Stimulated activated memory B cell treated with anti-CD40 and anti-IgM and Interleukin-4, amounts not matched to agents 10 μg/mL and 1 μg/mL and 100 μg/mL, for 72 hours (primary cell): ENCODE data around the gene RASD1.

Source experiments
- ATAC-seq: fragments of 150-1000 bp; cut with Tn5 transposase; 2 replicates; pipeline ENCODE4 v1.10.0; 2021
- H3K27ac Mint-ChIP-seq: one replicate; pipeline ENCODE4 v1.8.0; 2022; ENCODE audit warnings: mild to moderate bottlenecking, mixed read lengths
- H3K27me3 Mint-ChIP-seq: one replicate; pipeline ENCODE4 v1.8.0; 2022; ENCODE audit warnings: mixed read lengths
- H3K36me3 Mint-ChIP-seq: one replicate; pipeline ENCODE4 v1.8.0; 2022; ENCODE audit warnings: mixed read lengths
- H3K4me1 Mint-ChIP-seq: one replicate; pipeline ENCODE4 v1.8.0; 2022; ENCODE audit warnings: mixed read lengths
- H3K4me3 Mint-ChIP-seq: one replicate; pipeline ENCODE4 v1.8.0; 2022; ENCODE audit warnings: mild to moderate bottlenecking, moderate library complexity, mixed read lengths
- H3K9me3 Mint-ChIP-seq: one replicate; pipeline ENCODE4 v1.8.0; 2022; ENCODE audit warnings: mixed read lengths

RASD1 gene

DNA sequence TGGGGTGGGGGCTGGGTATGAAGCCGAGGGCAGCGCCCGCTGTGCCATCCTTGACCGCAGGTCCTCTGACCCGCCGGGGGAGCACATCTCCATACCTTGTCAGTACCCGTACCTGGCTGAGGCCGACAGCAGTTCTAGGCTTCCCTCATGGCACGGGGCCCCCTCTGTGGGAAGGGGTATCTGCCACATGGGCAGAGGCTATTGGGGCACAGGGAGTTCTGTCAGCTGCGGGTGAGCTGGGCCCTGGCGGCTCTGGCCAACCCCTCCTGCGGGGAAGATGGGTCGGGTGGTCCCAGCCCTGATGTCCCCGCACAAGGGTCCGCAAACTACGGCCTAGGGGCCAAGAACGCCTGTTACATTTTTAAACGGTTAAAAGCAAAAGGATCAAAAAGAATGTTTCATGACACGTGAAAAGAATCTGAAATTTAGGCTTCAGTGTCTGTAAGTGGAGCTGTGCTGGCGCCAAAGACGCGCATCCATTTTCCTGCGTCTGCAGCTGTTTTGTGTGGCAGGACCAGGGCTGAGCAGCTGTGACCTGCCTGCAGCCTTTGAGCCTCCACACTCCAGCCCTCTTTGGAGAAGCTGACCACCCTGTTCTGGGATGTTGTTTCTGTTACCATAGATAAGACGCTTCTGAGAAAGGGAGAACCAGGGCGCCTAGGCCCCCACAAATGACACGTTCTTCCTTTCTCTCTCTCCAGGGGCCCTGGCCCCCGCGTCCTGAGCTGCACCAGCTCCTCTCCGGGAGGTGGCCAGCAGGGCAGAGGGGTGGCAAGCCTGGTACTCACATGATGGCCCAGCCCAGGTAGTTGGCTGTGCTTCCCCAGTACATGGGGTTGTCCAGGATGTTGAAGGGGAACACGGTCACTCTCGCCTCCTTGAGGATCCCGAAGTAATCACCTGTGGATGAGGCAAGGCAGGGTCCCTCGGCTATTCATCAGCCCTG is 12.7 kb upstream of the RASD1 start:
- Mint-ChIP-seq H3K36me3 (no peaks in the 10 kb centered on the region), H3K27me3 (no peaks in the 10 kb centered on the region), H3K4me1 (no peaks in the 10 kb centered on the region), H3K4me3 (no peak overlapping the region), H3K27ac (no peak overlapping the region), H3K9me3 (no peaks in the 10 kb centered on the region)
- no peak for ATAC-seq

DNA sequence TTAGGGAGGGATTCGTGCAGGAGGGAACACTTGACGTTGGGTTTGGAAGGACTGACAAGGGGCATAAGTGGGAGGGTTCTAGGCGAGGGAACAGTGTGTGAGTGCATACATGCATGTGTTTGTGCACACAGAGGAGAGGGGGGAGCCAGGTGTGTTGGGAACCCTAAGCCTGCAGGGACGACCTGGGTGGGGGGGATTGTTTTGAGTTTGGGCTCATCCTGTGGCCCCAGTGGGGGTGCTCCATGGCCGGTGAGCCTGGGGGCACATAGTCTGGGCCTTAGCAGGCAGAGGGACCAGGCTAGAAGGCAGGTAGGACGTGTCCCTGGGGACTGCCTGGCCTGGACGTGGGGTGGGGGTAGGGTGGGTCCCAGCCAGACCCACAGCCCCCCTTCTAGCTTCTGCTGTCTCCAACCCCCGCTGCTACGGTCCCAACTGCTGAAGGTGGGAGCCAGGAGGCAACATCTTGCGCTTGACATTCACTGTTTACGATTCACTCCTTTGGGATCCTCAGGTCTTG is 11.9 kb upstream of the RASD1 start:
- Mint-ChIP-seq H3K27me3 (peaks cover 7% of the 10 kb centered on the region), H3K36me3 (no peaks in the 10 kb centered on the region), H3K9me3 (no peaks in the 10 kb centered on the region), H3K4me1 (no peaks in the 10 kb centered on the region), H3K27ac (no peak overlapping the region), H3K4me3 (no peak overlapping the region)
- no peak for ATAC-seq

- Mint-ChIP-seq H3K4me1 (no peaks in the 10 kb centered on the region), H3K9me3 (no peaks in the 10 kb centered on the region), H3K4me3 (no peak overlapping the region), H3K36me3 (no peaks in the 10 kb centered on the region), H3K27me3 (peaks cover 12% of the 10 kb centered on the region), H3K27ac (no peak overlapping the region)
- no peak for ATAC-seq
Measured at GRCh38 chr17:17507465-17508011, 11.3 kb upstream of the RASD1 start.

- Mint-ChIP-seq H3K27me3 (peaks cover 13% of the 10 kb centered on the region), H3K9me3 (no peaks in the 10 kb centered on the region), H3K36me3 (no peaks in the 10 kb centered on the region), H3K27ac (no peak overlapping the region), H3K4me1 (no peaks in the 10 kb centered on the region), H3K4me3 (no peak overlapping the region)
- ATAC-seq, result no peak
Measured at GRCh38 chr17:17506893-17507464, 10.8 kb upstream of the RASD1 start.

DNA sequence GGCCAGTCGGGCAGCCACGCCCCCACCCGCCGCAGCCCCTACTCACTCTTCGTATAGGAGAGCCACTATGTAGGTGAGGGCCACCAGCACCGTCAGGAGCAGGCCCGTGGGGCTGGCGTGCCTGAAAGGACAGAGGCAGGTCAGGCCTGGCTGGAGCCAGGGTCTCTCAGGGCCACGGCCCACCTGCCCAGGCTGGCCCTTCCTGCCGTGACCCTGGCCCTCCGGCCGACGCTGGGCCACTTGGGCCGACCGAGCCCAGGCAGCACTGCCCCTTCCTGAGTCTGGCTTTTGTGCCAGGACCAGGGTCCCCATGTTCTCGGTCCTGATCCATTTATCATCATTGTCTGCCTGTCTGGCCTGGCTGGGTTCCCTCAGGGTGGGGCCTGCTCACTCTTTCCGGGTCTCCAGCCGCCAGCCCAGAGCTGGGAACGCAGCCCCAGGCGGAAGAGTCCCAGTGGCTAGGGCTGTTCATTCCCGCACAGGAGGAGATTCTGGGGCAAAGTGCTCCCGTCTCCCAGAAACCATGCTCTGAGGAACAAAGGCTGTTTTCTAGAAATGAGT is 10.1 kb upstream of the RASD1 start:
- H3K9me3 Mint-ChIP-seq, result no peaks in the 10 kb centered on the region
- ATAC-seq, result no peak

GRCh38 chr17:17505610-17506171 is 9.5 kb upstream of the RASD1 start:
- Mint-ChIP-seq H3K36me3 (no peaks in the 10 kb centered on the region), H3K4me3 (no peak overlapping the region), H3K9me3 (no peaks in the 10 kb centered on the region), H3K27me3 (peaks cover 16% of the 10 kb centered on the region), H3K27ac (no peak overlapping the region), H3K4me1 (no peaks in the 10 kb centered on the region)
- no peak for ATAC-seq

More for the DNA sequence above, 10.1 kb upstream of the RASD1 start:
- H3K4me3 Mint-ChIP-seq, result no peak overlapping the region
- H3K36me3 Mint-ChIP-seq, result no peaks in the 10 kb centered on the region
- H3K27me3 Mint-ChIP-seq, result peaks cover 13% of the 10 kb centered on the region
- no peak overlapping the region for H3K27ac Mint-ChIP-seq
- H3K4me1 Mint-ChIP-seq, result no peaks in the 10 kb centered on the region

DNA sequence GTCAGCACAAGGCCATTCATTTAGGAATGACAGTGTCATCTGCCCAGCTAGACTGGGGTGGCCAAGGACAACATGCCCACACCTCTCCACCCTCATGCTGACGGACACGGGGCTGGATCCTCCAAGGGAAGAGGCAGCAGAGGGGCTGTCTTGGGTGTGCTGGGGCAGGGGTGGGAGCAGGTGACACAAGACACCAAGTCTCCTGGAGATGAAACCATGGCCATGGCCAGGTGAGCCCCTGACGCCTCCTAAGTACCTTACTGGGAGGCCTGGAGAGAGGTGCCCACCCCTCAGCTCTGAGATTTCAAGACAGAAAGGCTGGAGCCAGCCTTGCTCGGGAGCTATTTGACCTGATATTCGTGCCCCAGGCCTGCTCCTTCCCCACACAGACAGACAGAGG is 9.0 kb upstream of the RASD1 start:
- Mint-ChIP-seq H3K27ac (no peak overlapping the region), H3K27me3 (peaks cover 21% of the 10 kb centered on the region), H3K9me3 (no peaks in the 10 kb centered on the region), H3K4me1 (no peaks in the 10 kb centered on the region), H3K4me3 (no peak overlapping the region), H3K36me3 (no peaks in the 10 kb centered on the region)
- ATAC-seq, result no peak

GRCh38 chr17:17504341-17505140 is 8.3 kb upstream of the RASD1 start:
- Mint-ChIP-seq H3K36me3 (no peaks in the 10 kb centered on the region), H3K27me3 (peaks cover 27% of the 10 kb centered on the region), H3K4me1 (no peaks in the 10 kb centered on the region), H3K27ac (no peak overlapping the region), H3K4me3 (no peak overlapping the region), H3K9me3 (no peaks in the 10 kb centered on the region)
- peak; percentile 2 for ATAC-seq

DNA sequence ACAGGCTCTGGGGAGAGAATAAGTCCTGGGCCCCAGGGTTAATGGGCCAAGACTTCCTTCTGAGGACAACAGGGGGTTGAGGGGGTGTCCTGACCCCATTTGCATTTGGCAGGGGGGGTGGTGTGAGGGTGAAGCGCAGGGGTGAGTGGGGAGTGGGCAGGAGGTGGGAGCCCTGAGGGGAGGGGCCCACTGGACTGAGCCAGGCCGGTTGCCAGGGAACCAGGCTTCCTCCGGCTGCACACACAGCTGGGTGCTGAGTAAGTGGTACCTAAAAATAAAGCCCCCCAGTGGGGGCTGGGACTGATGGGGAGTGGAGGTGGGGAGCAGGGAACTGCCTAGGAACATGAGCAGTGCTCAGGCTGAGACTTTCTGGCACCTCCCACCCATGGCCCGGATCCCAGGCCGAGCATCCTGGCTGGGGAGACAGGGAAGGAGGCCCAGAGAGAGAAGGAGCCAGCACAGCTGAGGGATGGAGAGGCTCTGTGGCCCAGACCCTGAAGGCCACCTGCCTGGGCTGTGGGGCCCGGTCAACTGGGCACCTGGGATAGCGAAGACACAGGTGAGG is 7.5 kb upstream of the RASD1 start:
- no peaks in the 10 kb centered on the region for H3K9me3 Mint-ChIP-seq
- H3K4me3 Mint-ChIP-seq, result no peak overlapping the region
- H3K36me3 Mint-ChIP-seq, result no peaks in the 10 kb centered on the region
- peak; percentile 3 for ATAC-seq
- no peak overlapping the region for H3K27ac Mint-ChIP-seq
- no peaks in the 10 kb centered on the region for H3K4me1 Mint-ChIP-seq
- peaks cover 35% of the 10 kb centered on the region for H3K27me3 Mint-ChIP-seq

DNA sequence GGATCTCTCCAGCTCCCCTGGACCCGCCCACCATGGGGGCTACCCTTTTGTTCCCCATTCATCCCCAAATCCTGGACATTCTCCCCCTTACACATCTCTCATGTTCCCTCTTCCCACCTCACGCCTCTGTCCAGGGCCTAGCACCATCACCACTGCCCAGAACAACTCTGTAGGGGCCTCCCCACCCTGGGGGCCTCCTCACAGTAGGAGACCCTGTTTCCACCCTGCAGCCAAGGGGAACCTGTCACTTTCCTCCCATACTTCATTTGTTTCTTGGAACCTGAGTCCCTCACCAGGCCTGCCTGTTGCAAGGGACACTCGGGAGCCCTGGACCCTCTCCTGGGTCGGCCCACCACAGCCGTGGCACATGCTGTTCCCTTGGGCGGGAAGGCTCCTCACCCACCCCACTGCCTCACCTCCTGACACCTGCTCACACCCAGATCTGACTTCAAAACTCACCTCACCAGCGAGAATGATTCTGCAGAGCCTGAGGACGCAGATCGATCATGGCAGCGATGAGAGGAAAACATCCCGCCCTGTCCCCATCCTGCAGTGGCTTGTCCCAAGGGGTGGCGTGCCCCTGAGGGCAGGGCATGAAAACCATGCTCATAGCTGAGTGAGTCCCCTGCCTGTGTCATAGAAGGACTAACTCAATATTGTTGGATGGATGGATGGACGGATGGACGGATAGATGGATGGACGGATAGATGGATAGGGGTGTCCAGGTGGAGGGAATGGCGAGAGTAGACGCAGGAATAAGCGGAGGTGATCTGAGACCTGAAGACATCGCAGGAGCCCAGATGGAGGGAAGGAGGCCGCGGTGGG is 6.8 kb upstream of the RASD1 start:
- H3K27ac Mint-ChIP-seq, result no peak overlapping the region
- H3K4me3 Mint-ChIP-seq, result no peak overlapping the region
- no peaks in the 10 kb centered on the region for H3K4me1 Mint-ChIP-seq

GRCh38 chr17:17500999-17501605 is 4.9 kb upstream of the RASD1 start:
- H3K4me1 Mint-ChIP-seq, result peaks cover 6% of the 10 kb centered on the region
- H3K4me3 Mint-ChIP-seq, result no peak overlapping the region
- H3K9me3 Mint-ChIP-seq, result no peaks in the 10 kb centered on the region
- ATAC-seq, result no peak
- H3K27me3 Mint-ChIP-seq, result peaks cover 46% of the 10 kb centered on the region
- no peak overlapping the region for H3K27ac Mint-ChIP-seq
- H3K36me3 Mint-ChIP-seq, result no peaks in the 10 kb centered on the region

More for the DNA sequence above, 6.8 kb upstream of the RASD1 start:
- no peak for ATAC-seq
- Mint-ChIP-seq H3K36me3 (no peaks in the 10 kb centered on the region), H3K27me3 (peaks cover 42% of the 10 kb centered on the region), H3K9me3 (no peaks in the 10 kb centered on the region)

- no peak for ATAC-seq
- H3K36me3 Mint-ChIP-seq, result no peaks in the 10 kb centered on the region
- H3K9me3 Mint-ChIP-seq, result no peaks in the 10 kb centered on the region
- H3K4me3 Mint-ChIP-seq, result no peak overlapping the region
- H3K4me1 Mint-ChIP-seq, result peaks cover 19% of the 10 kb centered on the region
- no peak overlapping the region for H3K27ac Mint-ChIP-seq
- H3K27me3 Mint-ChIP-seq, result peaks cover 57% of the 10 kb centered on the region
Measured at GRCh38 chr17:17499402-17500145, 3.4 kb upstream of the RASD1 start.
